PC-3 (cell line): ENCODE data around the gene STH. TPM values are rescaled to one million over a fixed set of nuclear protein-coding genes. Genes with fewer than 3 reads are reported as not detected.

ENCODE experiments used
- ATAC-seq: fragments of 200-7000 bp; cut with Tn5 transposase; 2 replicates; pipeline ENCODE4 v1.9.1; 2020; ENCODE audit warnings: mild to moderate bottlenecking, moderate library complexity
- BruUV-seq: library from RNA; stranded (reverse); fragments of 400-500 nt; replicated peaks from 2 replicates; lab custom pipeline; 2021; lab: Mats Ljungman, UMichigan
- CTCF ChIA-PET: fragments of 300-600 bp; sonication (Branson Sonifier 250); formaldehyde crosslinking; loops from one replicate; lab custom pipeline; 2022; ENCODE audit warnings: antibody characterized with exemption; lab: Charles Lee
- POLR2A ChIA-PET: fragments of 300-600 bp; sonication (Branson Sonifier 250); formaldehyde crosslinking; loops from one replicate; lab custom pipeline; 2022; ENCODE audit warnings: antibody characterized with exemption; ENCODE audit not compliant: unreplicated experiment; lab: Charles Lee
- DNase-seq: peaks from one replicate; pipeline ENCODE4 v3.0.0-alpha.2; 2015
- H2AFZ ChIP-seq: fragments of 300-600 bp; sonication (generic); 2 replicates; pipeline ENCODE4 v1.6.0; 2016; ENCODE audit warnings: antibody characterized with exemption, low read length
- H3F3A ChIP-seq: fragments of 300-600 bp; sonication (generic); one replicate; pipeline ENCODE4 v1.6.0; 2017; ENCODE audit warnings: antibody characterized with exemption, low read length, control low read depth, mild to moderate bottlenecking; ENCODE audit not compliant: unreplicated experiment
- H3K27ac ChIP-seq: fragments of 300-600 bp; sonication (generic); 2 replicates; pipeline ENCODE4 v1.5.1; 2016; ENCODE audit warnings: mild to moderate bottlenecking, low read length
- H3K27me3 ChIP-seq: fragments of 300-600 bp; sonication (generic); 2 replicates; pipeline ENCODE4 v1.6.1; 2016; ENCODE audit warnings: low read length, mixed read lengths
- H3K36me3 ChIP-seq: fragments of 300-600 bp; sonication (generic); 2 replicates; pipeline ENCODE4 v1.6.1; 2016; ENCODE audit warnings: low read depth, mixed run types, low read length, mixed read lengths
- H3K4me1 ChIP-seq: fragments of 300-600 bp; sonication (generic); 2 replicates; pipeline ENCODE4 v1.5.1; 2016; ENCODE audit warnings: low read length; ENCODE audit not compliant: insufficient read depth
- H3K4me2 ChIP-seq: fragments of 300-600 bp; sonication (generic); 2 replicates; pipeline ENCODE4 v1.6.0; 2016; ENCODE audit warnings: low read length
- H3K4me3 ChIP-seq: fragments of 300-600 bp; sonication (generic); 2 replicates; pipeline ENCODE4 v1.5.1; 2016; ENCODE audit warnings: mild to moderate bottlenecking, low read length, mixed read lengths
- H3K79me2 ChIP-seq: fragments of 300-600 bp; sonication (generic); 2 replicates; pipeline ENCODE4 v1.6.1; 2017; ENCODE audit warnings: low read length, mixed read lengths
- H3K9ac ChIP-seq: fragments of 300-600 bp; sonication (generic); 2 replicates; pipeline ENCODE4 v1.6.0; 2016; ENCODE audit warnings: mild to moderate bottlenecking, low read length
- H3K9me2 ChIP-seq: fragments of 300-600 bp; sonication (generic); replicated peaks from 2 replicates; pipeline ENCODE4 v1.6.1; 2016; ENCODE audit warnings: mixed run types, low read length, mixed read lengths
- H3K9me3 ChIP-seq: fragments of 300-600 bp; sonication (generic); 2 replicates; pipeline ENCODE4 v1.6.1; 2016; ENCODE audit warnings: low read length, mixed read lengths
- H4K20me1 ChIP-seq: fragments of 300-600 bp; sonication (generic); 2 replicates; pipeline ENCODE4 v1.6.1; 2016; ENCODE audit warnings: low read length, mixed read lengths
- CTCF ChIP-seq: fragments of 300-600 bp; sonication (generic); conservative IDR thresholded peaks from 2 replicates; pipeline ENCODE4 v1.5.1; 2017; ENCODE audit warnings: antibody characterized with exemption, low read depth, mild to moderate bottlenecking, low read length
- EZH2 ChIP-seq: fragments of 300-600 bp; sonication (generic); IDR thresholded peaks from one replicate; pipeline ENCODE4 v1.6.1; 2017; ENCODE audit warnings: antibody characterized with exemption, mild to moderate bottlenecking, low read length; ENCODE audit not compliant: unreplicated experiment
- EZH2phosphoT487 ChIP-seq: fragments of 300-600 bp; sonication (generic); IDR thresholded peaks from 2 replicates; pipeline ENCODE4 v1.6.1; 2018; ENCODE audit warnings: mild to moderate bottlenecking, antibody characterized with exemption, low read length, borderline replicate concordance
- intact Hi-C: fragments of 100-400 bp; cut with micrococcal nuclease; formaldehyde crosslinking; loops from 2 replicates; pipeline ENCODE4 v1.9.0; 2023
- total RNA-seq: library from RNA; depleted of rRNA; stranded (reverse); fragments of >200 nt; gene quantifications from 2 replicates; pipeline ENCODE4 v1.2.3, GENCODE V29; 2014

STH gene
- total RNA-seq, 1 experiment from 2014 or later = not detected

- no peaks in the 10 kb centered on the region for H3K27me3 ChIP-seq
- H3F3A ChIP-seq = no peaks in the 10 kb centered on the region
- H3K9me3 ChIP-seq = no peaks in the 10 kb centered on the region
- ATAC-seq (no peak; the same call in 1 of the 2 replicates), DNase-seq (no peak)
- ChIA-PET POLR2A (no interaction called here), CTCF (interaction anchor here (0.6 kb wide), 1 partner anchor 28 kb away, joined by 3 read pairs; no protein-coding TSS in a partner anchor)
- no peaks in the 10 kb centered on the region for H3K9me2 ChIP-seq
- H3K79me2 ChIP-seq = no peaks in the 10 kb centered on the region
- no peaks in the 10 kb centered on the region for H3K4me1 ChIP-seq
- no peak overlapping the region for H3K4me3 ChIP-seq
- intact Hi-C loops = no loop called here
- no peak overlapping the region for H3K27ac ChIP-seq
- TF ChIP-seq CTCF (no peak), EZH2 (no peak), EZH2phosphoT487 (no peak)
- H3K36me3 ChIP-seq = peaks cover 95% of the 10 kb centered on the region
- no peak overlapping the region for H3K9ac ChIP-seq
- no peak overlapping the region for H3K4me2 ChIP-seq
- peaks cover 10% of the 10 kb centered on the region for H4K20me1 ChIP-seq
- H2AFZ ChIP-seq = no peak overlapping the region
- no TSS peak for BruUV-seq
Measured at GRCh38 chr17:46035112-46035818, 36.2 kb downstream of the STH start.

GRCh38 chr17:46036491-46036890 lies 37.4 kb downstream of the STH start:
- H3F3A ChIP-seq = no peaks in the 10 kb centered on the region
- H3K36me3 ChIP-seq = peaks cover 94% of the 10 kb centered on the region
- no peaks in the 10 kb centered on the region for H3K4me1 ChIP-seq
- peaks cover 10% of the 10 kb centered on the region for H4K20me1 ChIP-seq
- no peaks in the 10 kb centered on the region for H3K79me2 ChIP-seq
- ChIA-PET POLR2A (no interaction called here), CTCF (no interaction called here)
- no peak overlapping the region for H3K4me2 ChIP-seq
- intact Hi-C loops = no loop called here
- H3K27me3 ChIP-seq = no peaks in the 10 kb centered on the region
- H3K9ac ChIP-seq = no peak overlapping the region
- no peak for ATAC-seq
- no peak overlapping the region for H3K4me3 ChIP-seq
- DNase-seq = no peak
- no peaks in the 10 kb centered on the region for H3K9me3 ChIP-seq
- no peak overlapping the region for H2AFZ ChIP-seq
- no TSS peak for BruUV-seq
- H3K27ac ChIP-seq = no peak overlapping the region
- TF ChIP-seq EZH2phosphoT487 (no peak), EZH2 (no peak)
- no peaks in the 10 kb centered on the region for H3K9me2 ChIP-seq

- Histone ChIP-seq H3K4me3 (no peak overlapping the region), H3K79me2 (no peaks in the 10 kb centered on the region), H3K27me3 (no peaks in the 10 kb centered on the region), H3K4me2 (no peak overlapping the region), H3F3A (no peaks in the 10 kb centered on the region), H4K20me1 (peaks cover 10% of the 10 kb centered on the region), H2AFZ (no peak overlapping the region), H3K9ac (no peak overlapping the region), H3K36me3 (peaks cover 95% of the 10 kb centered on the region), H3K4me1 (no peaks in the 10 kb centered on the region), H3K9me3 (no peaks in the 10 kb centered on the region), H3K27ac (no peak overlapping the region), H3K9me2 (no peaks in the 10 kb centered on the region)
- TF ChIP-seq EZH2phosphoT487 = no peak
- no peak for TF ChIP-seq CTCF
- no peak for TF ChIP-seq EZH2
- no TSS peak for BruUV-seq
- DNase-seq = no peak
- ChIA-PET POLR2A (no interaction called here), CTCF (no interaction called here)
- intact Hi-C loops = no loop called here
- no peak for ATAC-seq
Measured at GRCh38 chr17:46037722-46038255, 38.7 kb downstream of the STH start.
